HG02763 (cell line): Measurements from ENCODE around the gene FMR1.

Source experiments
- ATAC-seq: cut with Tn5 transposase; IDR thresholded peaks from one replicate; pipeline ENCODE4 v1.9.1; 2021; ENCODE audit warnings: mild to moderate bottlenecking, moderate library complexity; ENCODE audit not compliant: unreplicated experiment

FMR1 gene

GRCh38 chrX:147911192-147912022 lies at the start of gene FMR1:
Gene FMR1, plus strand, starts transcription at chrX:147911919. Its CDS starts 261 bp downstream, at chrX:147912180.
- peak; percentile 83 for ATAC-seq

GRCh38 chrX:147875866-147876596 lies 35.7 kb upstream of the FMR1 start:
- peak; percentile 97 for ATAC-seq

GRCh38 chrX:147876849-147877646 lies 34.7 kb upstream of the FMR1 start:
- no peak for ATAC-seq

- no peak for ATAC-seq
Observed at GRCh38 chrX:147877726-147878125, 34.0 kb upstream of the FMR1 start.

- ATAC-seq = peak; percentile 53
Observed at GRCh38 chrX:147884958-147885357, 26.8 kb upstream of the FMR1 start.

- ATAC-seq = no peak
Observed at GRCh38 chrX:147890756-147891155, 21.0 kb upstream of the FMR1 start.

- no peak for ATAC-seq
Observed at GRCh38 chrX:147891896-147892295, 19.8 kb upstream of the FMR1 start.

- no peak for ATAC-seq
Observed at GRCh38 chrX:147893741-147894140, 18.0 kb upstream of the FMR1 start.

GRCh38 chrX:147894366-147894963 lies 17.3 kb upstream of the FMR1 start:
- ATAC-seq = no peak

- no peak for ATAC-seq
Observed at GRCh38 chrX:147897117-147897516, 14.6 kb upstream of the FMR1 start.

GRCh38 chrX:147898951-147899350 lies 12.8 kb upstream of the FMR1 start:
- ATAC-seq = no peak

- ATAC-seq = peak; percentile 83
Observed at GRCh38 chrX:147899379-147900114, 12.2 kb upstream of the FMR1 start.

GRCh38 chrX:147900349-147900748 lies 11.4 kb upstream of the FMR1 start:
- no peak for ATAC-seq

GRCh38 chrX:147901461-147902126 lies 10.1 kb upstream of the FMR1 start:
- ATAC-seq = no peak

- no peak for ATAC-seq
Observed at GRCh38 chrX:147902270-147902669, 9.4 kb upstream of the FMR1 start.

- no peak for ATAC-seq
Observed at GRCh38 chrX:147908106-147908505, 3.6 kb upstream of the FMR1 start.

GRCh38 chrX:147910607-147911006 lies 1.1 kb upstream of the FMR1 start:
- ATAC-seq = no peak

- ATAC-seq = peak; percentile 34
Observed at GRCh38 chrX:147912093-147912801, 528 bp downstream of the FMR1 start.

GRCh38 chrX:147913570-147913969 lies 1.9 kb downstream of the FMR1 start:
- ATAC-seq = no peak
